DND-41 (cell line): ENCODE data around the gene MIDN.

ENCODE experiments used
- ATAC-seq: fragments of 200-7000 bp; cut with Tn5 transposase; 3 replicates; pipeline ENCODE4 v1.9.1; 2021; ENCODE audit warnings: low read depth; ENCODE audit not compliant: insufficient read depth
- DNase-seq: peaks from one replicate; pipeline ENCODE4 v3.0.0-alpha.2; 2020
- H2AFZ ChIP-seq: 2 replicates; pipeline ENCODE4 v1.6.0; 2012; ENCODE audit warnings: low read depth, low read length
- H3K27ac ChIP-seq: 2 replicates; pipeline ENCODE4 v1.5.1; 2012; ENCODE audit warnings: low read length, inconsistent platforms
- H3K27me3 ChIP-seq: fragments of 200-600 bp; sonication (generic); 2 replicates; pipeline ENCODE4 v1.6.0; 2012; ENCODE audit warnings: low read length, mild to moderate bottlenecking, inconsistent platforms; ENCODE audit not compliant: insufficient read depth, poor library complexity
- H3K36me3 ChIP-seq: 2 replicates; pipeline ENCODE4 v1.5.1; 2012; ENCODE audit warnings: low read length, inconsistent platforms; ENCODE audit not compliant: insufficient read depth
- H3K4me1 ChIP-seq: 2 replicates; pipeline ENCODE4 v1.5.1; 2012; ENCODE audit warnings: mild to moderate bottlenecking, low read length; ENCODE audit not compliant: insufficient read depth
- H3K4me2 ChIP-seq: 2 replicates; pipeline ENCODE4 v1.6.0; 2012; ENCODE audit warnings: mild to moderate bottlenecking, moderate library complexity, low read length, inconsistent platforms; ENCODE audit not compliant: insufficient read depth
- H3K4me3 ChIP-seq, 2 experiments: fragments of 200-600 bp in 1 of 2; shearing (Covaris generic) in 1 of 2; 2 replicates each; pipeline ENCODE4 v1.5.1; 2012 to 2016; ENCODE audit warnings: inconsistent platforms in 2 of 2, low read length in 2 of 2, mild to moderate bottlenecking in 2 of 2, low read depth in 1 of 2, moderate library complexity in 1 of 2
- H3K79me2 ChIP-seq: 2 replicates; pipeline ENCODE4 v1.6.0; 2012; ENCODE audit warnings: low read length, inconsistent platforms; ENCODE audit not compliant: insufficient read depth
- H3K9ac ChIP-seq: 2 replicates; pipeline ENCODE4 v1.6.0; 2012; ENCODE audit warnings: low read depth, mild to moderate bottlenecking, inconsistent platforms, low read length, moderate library complexity
- H3K9me3 ChIP-seq: 2 replicates; pipeline ENCODE4 v1.5.1; 2012; ENCODE audit warnings: low read length, moderate library complexity, mild to moderate bottlenecking, inconsistent platforms; ENCODE audit not compliant: insufficient read depth, severe bottlenecking
- H4K20me1 ChIP-seq: 2 replicates; pipeline ENCODE4 v1.6.0; 2012; ENCODE audit warnings: low read length; ENCODE audit not compliant: insufficient read depth
- EZH2 ChIP-seq: IDR thresholded peaks from 3 replicates; pipeline ENCODE4 v1.6.1; 2012; ENCODE audit warnings: borderline replicate concordance, low read depth, mild to moderate bottlenecking, moderate library complexity, low read length, inconsistent platforms; ENCODE audit not compliant: severe bottlenecking
- TF ChIP-seq, protein P1 (sequence below): IDR thresholded peaks from 2 replicates; pipeline ENCODE4 v1.5.1; 2012; ENCODE audit warnings: borderline replicate concordance, low read length, moderate library complexity, mild to moderate bottlenecking; ENCODE audit not compliant: poor library complexity, severe bottlenecking; ENCODE audit errors: extremely low read depth

The MIDN gene

DNA sequence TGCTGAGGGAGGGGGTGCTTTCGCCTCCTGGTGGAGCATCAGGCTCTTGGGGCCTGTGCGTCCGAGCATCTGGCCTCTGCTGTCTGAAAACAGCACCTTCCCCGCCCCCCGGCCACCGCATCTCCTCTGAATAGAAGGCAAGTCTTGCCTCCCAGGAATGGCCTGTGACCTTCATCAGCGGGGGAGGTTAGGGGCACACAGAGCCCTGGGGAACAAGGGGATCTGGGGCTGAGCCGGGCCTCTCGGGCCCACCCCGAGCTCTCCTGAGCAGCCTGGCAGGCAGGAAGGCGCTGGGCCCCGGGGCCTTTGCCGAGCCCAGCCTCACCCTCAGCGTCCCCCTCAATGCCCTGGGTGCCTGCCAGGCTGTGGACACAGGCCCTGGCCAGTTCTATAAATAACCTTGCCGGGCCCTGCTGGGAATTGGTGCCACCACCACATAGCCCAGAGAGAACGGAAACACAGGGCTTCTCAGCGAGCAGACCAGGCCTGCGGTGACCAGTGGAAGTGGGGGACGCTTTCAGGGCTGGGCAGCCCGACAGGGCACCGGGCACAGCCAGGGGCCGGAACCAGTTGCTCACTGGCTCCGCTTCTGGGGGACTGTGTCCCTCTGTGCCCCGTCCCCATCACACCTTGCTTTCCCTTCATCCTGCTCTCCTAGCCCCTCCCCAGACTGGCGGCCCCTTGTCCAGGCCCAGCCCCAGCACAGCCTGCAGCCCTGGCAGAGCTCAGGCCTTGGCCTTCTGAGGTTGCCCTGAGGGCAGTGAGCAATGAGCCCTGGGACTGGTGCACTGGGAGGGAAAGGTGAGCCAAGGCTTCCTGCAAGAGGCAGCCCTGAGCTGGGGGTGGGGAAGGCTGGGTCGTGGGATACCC, 33.3 kb upstream of the MIDN start:
- Histone ChIP-seq H3K79me2 (peaks cover 91% of the 10 kb centered on the region), H3K9me3 (no peaks in the 10 kb centered on the region), H3K4me3 (no peak overlapping the region), H2AFZ (no peak overlapping the region), H3K4me2 (no peak overlapping the region), H3K27me3 (no peaks in the 10 kb centered on the region), H3K9ac (no peak overlapping the region), H3K27ac (no peak overlapping the region), H3K4me1 (peaks cover 2% of the 10 kb centered on the region), H3K36me3 (peaks cover 68% of the 10 kb centered on the region), H4K20me1 (peaks cover 70% of the 10 kb centered on the region)
- TF ChIP-seq, protein P1, sequence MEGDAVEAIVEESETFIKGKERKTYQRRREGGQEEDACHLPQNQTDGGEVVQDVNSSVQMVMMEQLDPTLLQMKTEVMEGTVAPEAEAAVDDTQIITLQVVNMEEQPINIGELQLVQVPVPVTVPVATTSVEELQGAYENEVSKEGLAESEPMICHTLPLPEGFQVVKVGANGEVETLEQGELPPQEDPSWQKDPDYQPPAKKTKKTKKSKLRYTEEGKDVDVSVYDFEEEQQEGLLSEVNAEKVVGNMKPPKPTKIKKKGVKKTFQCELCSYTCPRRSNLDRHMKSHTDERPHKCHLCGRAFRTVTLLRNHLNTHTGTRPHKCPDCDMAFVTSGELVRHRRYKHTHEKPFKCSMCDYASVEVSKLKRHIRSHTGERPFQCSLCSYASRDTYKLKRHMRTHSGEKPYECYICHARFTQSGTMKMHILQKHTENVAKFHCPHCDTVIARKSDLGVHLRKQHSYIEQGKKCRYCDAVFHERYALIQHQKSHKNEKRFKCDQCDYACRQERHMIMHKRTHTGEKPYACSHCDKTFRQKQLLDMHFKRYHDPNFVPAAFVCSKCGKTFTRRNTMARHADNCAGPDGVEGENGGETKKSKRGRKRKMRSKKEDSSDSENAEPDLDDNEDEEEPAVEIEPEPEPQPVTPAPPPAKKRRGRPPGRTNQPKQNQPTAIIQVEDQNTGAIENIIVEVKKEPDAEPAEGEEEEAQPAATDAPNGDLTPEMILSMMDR, result no peak
- TF ChIP-seq EZH2, result no peak
- DNase-seq, result no peak
- no peak for ATAC-seq

DNA sequence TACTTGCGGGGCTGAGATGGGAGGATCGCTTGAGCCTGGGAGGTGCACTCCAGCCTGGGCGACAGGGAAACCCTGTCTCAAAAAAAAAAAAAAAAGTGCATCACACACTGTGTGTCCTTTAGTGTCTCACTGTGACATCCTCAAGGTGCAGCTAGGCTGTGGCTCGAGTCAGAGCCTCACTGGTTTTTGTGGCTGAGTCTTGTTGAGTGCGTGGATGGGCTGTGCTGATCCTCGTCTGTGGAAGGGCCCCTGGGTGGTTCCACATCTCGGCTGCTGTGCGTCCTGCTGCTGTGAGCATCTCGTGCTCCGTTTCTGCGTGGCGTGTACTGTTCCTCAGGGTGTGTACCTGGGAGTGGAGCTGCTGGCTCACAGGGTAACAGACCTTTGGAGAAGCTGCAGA, 31.6 kb upstream of the MIDN start:
- no peak overlapping the region for H3K27ac ChIP-seq

DNA sequence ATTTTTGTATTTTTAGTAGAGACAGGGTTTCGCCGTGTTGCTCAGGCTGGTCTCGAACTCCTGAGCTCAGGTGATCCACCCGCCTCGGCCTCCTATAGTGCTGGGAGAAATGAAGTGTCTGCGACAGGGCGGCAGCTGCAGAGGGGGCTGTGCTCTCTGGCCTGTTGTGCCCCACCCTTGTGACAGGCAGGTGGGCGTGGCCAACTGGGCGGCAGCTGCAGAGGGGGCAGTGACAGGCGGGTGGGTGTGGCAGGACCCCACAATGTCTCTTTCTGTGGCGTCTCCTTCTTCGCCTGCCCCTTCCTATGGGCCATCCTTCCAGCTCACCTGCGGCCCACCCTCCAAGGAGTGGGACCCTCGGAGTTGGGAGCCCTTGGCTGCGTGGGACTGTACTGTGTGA, 31.0 kb upstream of the MIDN start:
- no peak overlapping the region for H3K27ac ChIP-seq
- no peak overlapping the region for H3K4me3 ChIP-seq
- no peak overlapping the region for H3K9ac ChIP-seq
- no peak for TF ChIP-seq EZH2
- TF ChIP-seq, protein P1, result no peak
- H3K9me3 ChIP-seq, result no peaks in the 10 kb centered on the region
- H3K4me2 ChIP-seq, result no peak overlapping the region
- no peak overlapping the region for H2AFZ ChIP-seq
- DNase-seq (no peak), ATAC-seq (no peak)
- H3K36me3 ChIP-seq, result peaks cover 72% of the 10 kb centered on the region
- peaks cover 66% of the 10 kb centered on the region for H4K20me1 ChIP-seq
- no peaks in the 10 kb centered on the region for H3K27me3 ChIP-seq
- H3K79me2 ChIP-seq, result peaks cover 73% of the 10 kb centered on the region
- H3K4me1 ChIP-seq, result no peaks in the 10 kb centered on the region

More for the DNA sequence above, 31.6 kb upstream of the MIDN start:
- Histone ChIP-seq H3K79me2 (peaks cover 79% of the 10 kb centered on the region), H3K27me3 (no peaks in the 10 kb centered on the region), H2AFZ (no peak overlapping the region), H3K4me2 (no peak overlapping the region), H4K20me1 (peaks cover 71% of the 10 kb centered on the region), H3K4me1 (no peaks in the 10 kb centered on the region), H3K9me3 (no peaks in the 10 kb centered on the region), H3K4me3 (no peak overlapping the region), H3K9ac (no peak overlapping the region), H3K36me3 (peaks cover 72% of the 10 kb centered on the region)
- no peak for DNase-seq
- no peak for TF ChIP-seq EZH2
- TF ChIP-seq, protein P1, result no peak
- ATAC-seq, result no peak
